Stimulated activated CD8-positive, alpha-beta memory T cell treated with anti-CD3 and anti-CD28 coated beads, Interleukin-4, amount 100 ng/mL, for 1 hour (primary cell): ENCODE results near the gene SFI1.
A peak's percentile ranks its signal among the peaks of the same experiment; 100 is the strongest.
"Not testable (repeated sequence)": the region's sequence is repeated elsewhere in the genome, so short reads cannot be mapped to it uniquely, and the experiment has no call there.

Experiments
- DNase-seq, 2 donors: peaks; one replicate each; pipeline ENCODE4 v3.0.0-alpha.2; 2020; ENCODE audit warnings: low read depth in 2 of 2, low spot score in 1 of 2

The SFI1 gene, protein sequence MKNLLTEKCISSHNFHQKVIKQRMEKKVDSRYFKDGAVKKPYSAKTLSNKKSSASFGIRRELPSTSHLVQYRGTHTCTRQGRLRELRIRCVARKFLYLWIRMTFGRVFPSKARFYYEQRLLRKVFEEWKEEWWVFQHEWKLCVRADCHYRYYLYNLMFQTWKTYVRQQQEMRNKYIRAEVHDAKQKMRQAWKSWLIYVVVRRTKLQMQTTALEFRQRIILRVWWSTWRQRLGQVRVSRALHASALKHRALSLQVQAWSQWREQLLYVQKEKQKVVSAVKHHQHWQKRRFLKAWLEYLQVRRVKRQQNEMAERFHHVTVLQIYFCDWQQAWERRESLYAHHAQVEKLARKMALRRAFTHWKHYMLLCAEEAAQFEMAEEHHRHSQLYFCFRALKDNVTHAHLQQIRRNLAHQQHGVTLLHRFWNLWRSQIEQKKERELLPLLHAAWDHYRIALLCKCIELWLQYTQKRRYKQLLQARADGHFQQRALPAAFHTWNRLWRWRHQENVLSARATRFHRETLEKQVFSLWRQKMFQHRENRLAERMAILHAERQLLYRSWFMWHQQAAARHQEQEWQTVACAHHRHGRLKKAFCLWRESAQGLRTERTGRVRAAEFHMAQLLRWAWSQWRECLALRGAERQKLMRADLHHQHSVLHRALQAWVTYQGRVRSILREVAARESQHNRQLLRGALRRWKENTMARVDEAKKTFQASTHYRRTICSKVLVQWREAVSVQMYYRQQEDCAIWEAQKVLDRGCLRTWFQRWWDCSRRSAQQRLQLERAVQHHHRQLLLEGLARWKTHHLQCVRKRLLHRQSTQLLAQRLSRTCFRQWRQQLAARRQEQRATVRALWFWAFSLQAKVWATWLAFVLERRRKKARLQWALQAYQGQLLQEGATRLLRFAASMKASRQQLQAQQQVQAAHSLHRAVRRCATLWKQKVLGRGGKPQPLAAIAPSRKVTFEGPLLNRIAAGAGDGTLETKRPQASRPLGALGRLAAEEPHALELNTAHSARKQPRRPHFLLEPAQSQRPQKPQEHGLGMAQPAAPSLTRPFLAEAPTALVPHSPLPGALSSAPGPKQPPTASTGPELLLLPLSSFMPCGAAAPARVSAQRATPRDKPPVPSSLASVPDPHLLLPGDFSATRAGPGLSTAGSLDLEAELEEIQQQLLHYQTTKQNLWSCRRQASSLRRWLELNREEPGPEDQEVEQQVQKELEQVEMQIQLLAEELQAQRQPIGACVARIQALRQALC

DNA sequence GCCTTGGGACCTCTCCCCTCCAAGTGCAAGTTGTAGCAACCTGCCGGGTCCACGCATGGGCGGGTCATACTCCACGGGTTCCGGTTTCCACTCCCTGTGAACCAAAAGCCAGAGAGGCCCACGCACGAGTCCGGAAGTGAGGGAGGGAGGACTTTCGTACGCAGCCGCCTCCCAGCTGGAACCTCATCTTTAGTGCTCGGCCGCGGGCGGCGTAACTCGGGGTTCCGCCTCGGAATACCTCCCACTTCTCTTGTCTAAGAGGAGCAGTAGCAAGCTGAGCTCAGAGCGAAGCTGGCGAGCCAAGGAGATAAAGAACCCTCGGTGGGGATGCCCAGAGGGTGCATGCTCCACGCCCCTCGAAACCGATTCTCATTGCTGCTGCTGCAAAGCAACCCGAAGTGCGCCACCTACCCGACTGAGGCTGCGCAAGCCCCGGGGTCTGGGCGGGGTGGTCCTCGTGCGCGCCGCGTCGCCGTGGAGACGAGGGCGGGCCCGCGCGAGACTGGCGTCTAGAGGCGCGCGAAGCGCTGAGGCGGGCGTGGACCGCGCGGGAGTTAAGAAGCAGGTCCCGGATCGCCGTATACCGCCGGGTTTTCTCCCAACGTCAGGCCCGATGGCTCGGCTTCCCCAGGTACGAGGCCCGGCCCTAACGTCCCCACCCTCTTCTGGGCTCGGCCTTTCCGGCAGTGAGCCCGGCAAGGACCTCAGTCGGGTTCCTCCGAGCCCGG lies at the start of gene SFI1:
SFI1 (plus strand) TSS at position 530 of the 728 bp plus-strand sequence. CDS start 11,749 bp downstream, outside the sequence.
- peak; percentile 93 for DNase-seq

DNA sequence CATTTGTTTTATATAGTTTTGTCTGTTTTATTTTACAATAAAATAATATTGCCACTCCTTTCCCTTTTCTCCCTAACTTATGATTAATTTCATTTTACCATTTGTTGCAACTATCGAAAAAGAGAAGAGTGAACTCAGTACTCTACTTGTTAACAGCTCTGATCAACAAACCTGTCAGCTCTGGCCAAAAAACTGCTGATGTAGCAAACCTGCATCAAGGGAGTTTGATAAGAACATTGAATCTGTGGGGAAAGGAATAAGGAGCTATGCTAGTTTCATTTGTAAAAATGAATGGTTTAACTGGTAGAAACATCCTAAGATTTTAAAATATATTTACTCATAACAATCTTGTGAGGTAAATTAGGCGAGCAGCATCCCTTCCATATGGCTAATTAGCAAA lies 49.6 kb upstream of the SFI1 start:
- DNase-seq = no peak

DNA sequence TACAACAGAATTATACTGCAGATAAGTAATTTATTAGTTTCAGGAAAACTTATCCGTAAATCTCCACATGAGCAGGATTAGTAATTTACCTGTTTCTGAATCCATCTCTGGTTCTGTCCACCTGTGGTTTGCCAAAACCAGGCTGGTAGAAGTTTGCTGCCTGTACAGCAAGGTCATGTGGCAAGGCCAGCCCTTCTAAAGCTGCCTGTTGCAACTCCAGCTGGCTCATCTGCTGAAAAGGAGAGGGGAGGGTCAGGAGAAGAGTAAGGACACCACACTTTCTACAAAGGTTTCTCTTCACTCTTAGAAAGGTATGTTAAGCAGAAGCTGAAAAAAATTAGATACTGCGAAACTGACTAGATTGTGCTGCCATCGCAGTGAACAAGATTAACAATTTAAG lies 49.0 kb upstream of the SFI1 start:
- DNase-seq = no peak

DNA sequence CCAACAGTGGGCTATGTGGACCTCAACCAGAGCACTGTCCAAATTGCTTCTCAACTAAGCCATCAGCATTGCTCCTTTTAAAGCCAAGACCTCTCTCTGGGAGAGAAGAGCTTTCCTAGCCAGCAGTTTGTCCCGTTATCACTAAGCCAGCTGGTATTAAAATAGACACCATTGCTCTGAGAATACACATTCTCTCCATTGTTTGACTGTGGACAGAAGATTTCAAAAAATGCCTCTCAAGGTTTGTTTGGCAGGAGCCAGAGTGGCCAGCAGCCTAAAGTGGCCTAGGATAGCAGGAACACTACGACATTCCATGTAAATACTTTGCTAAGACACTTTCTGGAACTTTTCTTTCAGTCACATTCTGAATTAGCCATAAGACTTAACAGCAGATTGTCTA lies 48.0 kb upstream of the SFI1 start:
- DNase-seq = no peak

DNA sequence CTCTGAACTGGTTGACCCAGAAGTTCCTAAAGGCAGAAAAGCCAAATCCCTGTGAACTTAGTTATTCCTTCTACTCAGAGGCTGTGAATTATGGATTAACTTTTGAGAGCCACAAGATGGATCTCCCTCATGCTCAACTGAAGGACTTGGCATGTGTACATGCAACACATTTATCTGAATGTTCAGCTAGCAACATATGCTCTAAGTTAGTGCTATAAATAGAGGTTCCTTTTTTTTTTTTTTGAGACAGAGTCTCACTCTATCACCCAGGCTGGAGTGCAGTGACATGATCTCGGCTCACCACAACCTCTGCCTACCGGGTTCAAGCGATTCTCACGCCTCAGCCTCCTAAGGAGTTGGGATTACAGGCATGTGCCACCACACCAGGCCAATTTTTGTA lies 46.8 kb upstream of the SFI1 start:
- DNase-seq = no peak

DNA sequence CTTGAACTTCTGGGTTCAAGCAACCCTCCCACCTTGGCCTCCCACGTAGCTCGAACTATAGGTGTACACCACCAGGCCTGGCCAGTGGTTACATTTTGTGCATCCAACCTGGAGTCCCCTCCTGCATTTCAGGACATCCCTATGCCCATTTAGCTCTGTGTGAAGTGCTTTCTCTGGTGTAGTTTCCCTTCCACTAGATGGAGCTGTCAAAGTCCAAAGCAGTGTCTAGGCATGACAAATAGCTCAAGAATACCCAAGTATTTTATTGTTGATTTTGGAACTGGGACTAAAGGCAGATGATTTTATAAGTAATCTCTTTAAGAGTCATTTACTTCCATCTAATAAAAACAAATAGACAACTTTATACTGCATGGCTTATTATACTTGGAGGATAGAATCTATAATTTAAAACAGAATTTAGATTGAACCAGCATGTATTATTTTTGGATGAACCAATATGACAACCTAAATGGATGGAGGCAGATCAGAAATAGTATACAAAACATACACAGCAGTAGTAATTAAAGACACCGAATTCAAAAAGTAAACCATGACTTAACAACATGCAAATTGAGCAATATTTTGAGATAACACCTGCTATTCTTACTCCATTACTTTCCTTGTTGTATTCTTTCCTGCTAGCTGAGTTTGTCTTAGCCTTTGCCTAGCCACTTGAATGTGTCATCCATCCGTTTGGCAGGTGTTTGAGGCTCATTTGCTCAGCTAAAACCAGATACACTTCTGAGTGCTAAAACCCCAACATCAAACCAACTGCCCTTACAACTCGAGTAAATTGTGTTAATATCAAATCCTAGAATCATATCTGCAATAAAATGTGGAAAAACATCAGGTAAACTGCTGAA lies 44.4 kb upstream of the SFI1 start:
- no peak for DNase-seq

DNA sequence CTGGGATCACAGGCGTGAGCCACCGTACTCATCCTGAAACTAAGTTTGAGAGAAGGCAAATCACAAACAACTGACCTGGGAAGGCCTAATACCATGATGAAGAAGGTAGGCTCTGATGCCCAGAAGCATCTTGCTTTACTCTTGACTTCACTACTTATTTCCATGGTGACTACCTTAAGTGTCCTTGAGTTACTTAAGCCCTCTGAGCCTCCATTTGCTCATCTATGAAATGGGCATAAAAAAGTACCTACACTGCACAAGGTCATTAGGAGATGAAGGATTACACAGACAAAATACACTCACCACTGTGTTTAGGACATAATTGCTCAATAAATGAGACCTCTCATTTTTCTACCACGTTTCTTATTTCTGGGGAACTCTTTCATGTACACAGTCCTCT lies 34.6 kb upstream of the SFI1 start:
- no peak for DNase-seq

DNA sequence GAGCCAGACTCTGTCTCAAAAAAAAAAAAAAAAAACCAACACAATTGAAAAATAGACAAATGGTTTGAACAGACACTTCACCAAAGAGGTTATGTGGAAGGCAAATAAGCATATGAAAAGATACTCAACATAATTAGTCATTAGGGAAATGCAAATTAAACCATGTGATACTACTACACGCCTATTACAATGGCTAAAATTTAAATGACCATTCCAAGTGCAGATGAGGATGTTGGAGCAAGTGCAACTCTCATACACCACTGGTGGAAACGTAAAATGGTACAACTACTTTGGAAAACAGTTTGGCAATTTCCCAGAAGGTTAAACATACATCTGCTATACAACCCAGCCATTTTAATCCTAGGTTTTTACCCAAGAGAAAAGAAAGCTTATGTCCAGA lies 31.0 kb upstream of the SFI1 start:
- DNase-seq = no peak

DNA sequence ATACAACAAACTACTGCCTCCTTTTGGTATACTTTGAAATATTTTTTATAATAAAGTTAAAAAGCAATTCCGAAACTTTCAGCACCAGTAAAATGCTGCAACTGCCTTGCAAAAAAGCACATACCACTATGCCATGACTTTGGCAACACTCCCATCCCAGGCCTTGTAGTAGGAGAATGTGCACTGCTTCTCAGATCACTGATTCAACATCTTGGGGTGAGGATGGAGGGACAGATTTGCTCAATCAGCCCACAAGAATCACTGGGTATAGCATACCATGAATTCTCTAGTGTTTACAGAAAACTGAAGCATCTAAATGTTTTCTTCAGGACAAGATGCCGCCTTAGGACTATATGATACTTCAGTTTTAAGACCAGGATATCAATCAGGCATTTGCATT lies 21.6 kb upstream of the SFI1 start:
- no peak for DNase-seq

DNA sequence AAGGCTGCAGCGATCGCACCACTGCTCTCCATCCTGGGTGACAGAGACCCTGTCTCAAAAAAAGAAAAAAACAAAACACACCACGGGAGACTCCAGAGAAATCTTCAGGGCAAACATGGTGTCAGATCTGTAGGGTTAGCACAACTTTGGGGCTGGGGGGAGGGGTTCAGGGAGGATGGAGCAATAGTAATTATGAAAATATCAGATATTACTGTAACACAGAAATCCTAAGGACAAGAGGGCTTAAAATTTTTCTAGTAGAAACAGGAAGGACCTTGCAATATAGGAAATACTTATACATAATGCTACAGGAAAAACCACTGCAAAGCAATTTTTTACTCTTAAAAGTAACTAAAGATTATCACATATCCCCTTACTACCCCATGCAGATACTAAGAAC lies 20.5 kb upstream of the SFI1 start:
- DNase-seq = no peak

DNA sequence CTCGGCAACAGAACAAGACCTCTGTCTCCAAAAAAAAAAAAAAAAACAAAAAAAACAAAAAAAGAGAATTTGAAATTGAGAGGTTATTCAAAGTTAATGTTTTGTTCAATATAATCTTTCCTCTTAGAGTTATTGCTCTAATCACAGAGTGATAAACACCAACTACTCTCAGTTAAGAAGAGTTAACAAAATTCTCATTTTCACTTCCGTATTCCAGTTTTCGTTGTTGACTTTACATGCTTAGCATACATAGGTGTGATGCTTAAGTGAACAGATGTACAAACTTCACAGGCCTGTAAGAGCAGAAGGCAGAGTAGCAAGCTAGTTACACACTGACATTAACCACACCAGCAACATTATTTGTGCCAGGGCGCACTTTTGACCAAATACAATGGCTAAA lies 19.0 kb upstream of the SFI1 start:
- DNase-seq = no peak

DNA sequence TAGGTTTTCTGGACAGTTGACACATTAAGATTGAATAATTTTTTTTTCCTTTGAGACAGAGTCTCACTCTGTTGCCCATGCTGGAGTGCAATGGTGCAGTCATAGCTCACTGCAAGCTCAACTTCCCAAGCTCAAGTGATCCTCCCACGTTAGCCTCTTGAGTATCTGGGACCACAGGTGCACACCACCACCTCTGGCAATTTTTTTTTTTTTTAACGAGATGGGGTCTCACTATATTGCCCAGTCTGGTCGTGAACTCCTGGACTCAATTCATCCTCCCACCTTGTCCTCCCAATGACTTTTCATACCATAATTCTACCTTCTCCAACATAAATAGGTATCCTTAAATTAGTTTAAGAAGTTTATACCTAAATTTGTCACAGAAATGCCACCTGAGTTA lies 15.2 kb upstream of the SFI1 start:
- DNase-seq = no peak

DNA sequence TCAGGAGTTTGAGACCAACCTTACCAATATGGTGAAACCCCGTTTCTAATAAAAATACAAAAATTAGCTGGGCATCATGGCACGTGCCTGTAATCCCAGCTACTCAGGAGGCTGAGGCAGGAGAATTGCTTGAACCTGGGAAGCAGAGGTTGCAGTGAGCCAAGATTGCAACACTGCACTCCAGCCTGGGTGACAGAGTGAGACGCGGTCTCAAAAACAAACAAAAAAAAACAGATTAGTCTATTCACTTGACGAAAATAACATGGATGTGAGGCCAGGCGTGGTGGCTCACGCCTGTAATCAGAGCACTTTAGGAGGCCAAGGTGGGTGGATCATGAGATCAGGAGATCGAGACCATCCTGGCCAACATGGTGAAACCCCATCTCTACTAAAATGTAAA lies 13.9 kb upstream of the SFI1 start:
- DNase-seq = not testable (repeated sequence)

DNA sequence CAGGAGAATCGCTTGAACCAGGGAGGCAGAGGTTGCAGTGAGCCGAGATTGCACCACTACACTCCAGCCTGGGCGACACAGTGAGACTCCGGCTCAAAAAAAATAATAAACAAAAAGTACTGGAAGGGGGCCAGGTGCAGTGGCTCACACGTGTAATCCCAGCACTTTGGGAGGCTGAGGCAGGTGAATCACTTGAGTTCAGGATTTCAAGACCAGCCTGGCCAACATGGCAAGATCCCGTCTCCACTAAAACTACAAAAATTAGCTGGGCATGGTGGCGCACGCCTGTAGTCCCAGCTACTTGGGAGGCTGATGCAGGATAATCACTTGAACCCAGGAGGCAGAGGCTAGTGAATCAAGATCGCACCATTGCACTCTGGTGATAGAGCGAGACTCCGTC lies 10.0 kb upstream of the SFI1 start:
- not testable (repeated sequence) for DNase-seq

DNA sequence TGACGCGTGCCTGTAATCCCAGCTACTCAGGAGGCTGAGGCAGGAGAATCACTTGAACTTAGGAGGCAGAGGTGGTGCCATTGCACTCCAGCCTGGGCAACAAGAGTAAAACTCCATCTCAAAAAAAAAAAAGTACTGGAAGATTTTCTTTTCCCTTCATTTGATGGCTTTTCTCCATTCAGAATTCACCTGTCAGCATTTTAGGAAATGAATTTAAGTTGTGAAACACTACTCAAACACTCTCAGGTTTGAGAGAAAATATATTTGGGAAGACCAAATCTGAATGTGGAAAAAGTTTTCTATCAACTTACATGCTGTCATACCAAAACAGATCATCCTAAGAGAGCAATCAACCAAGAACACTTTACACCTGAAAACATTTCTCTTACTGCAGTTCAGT lies 9.4 kb upstream of the SFI1 start:
- no peak for DNase-seq

DNA sequence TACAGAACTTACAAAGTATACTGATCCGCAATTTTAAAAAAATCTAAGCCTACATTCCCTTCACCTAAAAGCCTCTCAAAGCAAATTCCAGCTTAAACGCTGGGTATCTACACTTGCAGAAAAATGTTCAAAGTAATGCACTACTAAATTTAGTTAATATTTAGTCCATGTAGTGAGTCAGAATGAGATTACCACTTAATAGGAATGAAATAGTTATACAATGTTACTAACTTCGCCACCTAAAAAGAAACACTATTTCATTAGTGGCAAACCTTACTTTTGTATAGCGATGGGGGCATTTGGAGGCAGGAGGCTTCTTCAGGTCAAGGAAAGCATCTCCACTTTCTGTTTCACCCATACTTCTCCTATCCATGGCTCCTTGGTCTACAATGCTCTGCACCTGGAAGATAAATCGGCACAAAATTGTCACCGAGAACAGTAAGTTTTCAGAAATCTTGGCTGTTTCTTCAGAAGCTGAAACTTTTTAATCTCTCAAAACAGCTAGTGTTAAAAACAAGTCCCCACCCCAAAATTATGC lies 7.9 kb upstream of the SFI1 start:
- no peak for DNase-seq

DNA sequence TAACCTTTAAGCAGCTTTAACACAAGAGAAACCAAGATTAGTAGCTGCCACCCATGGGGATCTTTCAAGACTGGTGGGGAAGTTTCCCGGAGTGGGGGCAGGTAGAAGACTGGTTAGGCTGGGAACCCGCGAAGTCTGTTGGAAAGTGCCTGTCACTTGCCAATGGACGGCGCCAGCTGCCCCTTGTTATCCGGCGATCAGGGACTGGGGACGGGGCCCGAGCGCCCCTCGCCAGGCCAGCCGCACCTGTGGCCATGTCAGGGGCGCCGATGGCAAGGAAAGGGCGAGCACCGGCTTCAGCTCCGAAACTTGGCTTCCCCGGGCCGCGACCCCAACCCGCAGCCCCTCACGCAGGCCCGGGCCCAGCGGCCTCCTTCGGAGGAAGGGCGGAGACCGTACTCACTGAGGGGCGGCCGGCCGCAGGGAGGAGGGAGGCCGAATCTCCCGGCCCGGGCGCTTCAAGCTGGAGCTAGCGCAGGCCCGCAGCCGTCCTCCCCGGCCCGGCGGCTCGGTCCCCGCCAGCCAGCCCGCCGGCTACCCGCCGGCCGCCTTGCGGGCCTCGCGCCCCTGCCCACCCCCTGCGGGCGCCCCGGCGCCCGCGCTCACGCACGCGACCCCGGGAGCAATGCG lies 7.2 kb upstream of the SFI1 start:
- DNase-seq = no peak

DNA sequence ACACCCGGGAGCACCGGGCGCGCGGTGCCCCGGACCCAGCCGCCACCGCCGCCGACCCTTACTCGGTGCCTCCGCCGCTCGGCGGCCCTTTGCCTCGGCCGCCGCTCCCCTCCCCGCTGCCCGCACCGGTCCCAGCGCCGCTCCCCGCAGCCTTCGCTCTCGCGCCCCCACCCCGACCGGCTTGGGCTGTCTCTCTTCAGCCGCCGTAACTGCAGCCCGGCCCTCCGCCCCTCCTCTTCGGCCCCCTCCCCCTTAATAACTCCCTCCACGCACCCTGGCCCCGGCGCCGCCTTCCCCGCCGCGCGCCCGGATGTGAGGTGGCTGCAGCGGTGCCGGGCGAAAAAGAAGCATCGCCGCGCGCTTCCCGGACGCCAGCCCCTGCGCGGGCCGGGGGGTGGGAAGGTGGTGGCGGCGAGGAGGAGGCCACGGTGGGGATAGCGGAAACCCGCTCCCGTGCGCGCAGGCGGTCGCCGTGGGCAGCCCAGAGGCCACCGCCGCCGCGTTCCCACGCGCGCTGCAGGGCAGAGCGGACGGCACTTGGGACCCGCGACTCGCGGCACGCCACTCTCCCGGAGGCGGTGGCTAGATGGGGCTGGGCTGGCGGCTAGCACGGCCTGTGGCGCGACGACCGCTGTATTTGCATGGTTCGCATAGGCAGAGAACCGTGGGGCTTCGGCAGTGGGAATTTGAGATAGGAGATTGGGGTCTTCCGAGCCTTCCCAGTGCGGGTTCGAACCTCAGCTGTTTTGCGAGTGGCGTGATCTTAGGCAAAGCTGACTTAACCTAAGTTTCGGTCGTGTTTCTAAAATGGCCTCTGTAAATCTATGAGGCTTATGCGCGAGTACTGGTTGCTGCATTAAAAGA lies 6.5 kb upstream of the SFI1 start, which contains the start of gene EIF4ENIF1:
EIF4ENIF1 (minus strand) TSS at position 211 of the 864 bp plus-strand sequence. CDS start 1,124 bp downstream, outside the sequence.
- peak; percentile 49 to 62 for DNase-seq
